ENCODE results near the gene CTF1. TPM values are rescaled to one million over a fixed set of nuclear protein-coding genes. Genes with fewer than 3 reads are reported as not detected.

The CTF1 gene, protein sequence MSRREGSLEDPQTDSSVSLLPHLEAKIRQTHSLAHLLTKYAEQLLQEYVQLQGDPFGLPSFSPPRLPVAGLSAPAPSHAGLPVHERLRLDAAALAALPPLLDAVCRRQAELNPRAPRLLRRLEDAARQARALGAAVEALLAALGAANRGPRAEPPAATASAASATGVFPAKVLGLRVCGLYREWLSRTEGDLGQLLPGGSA
- total RNA-seq: 10 to 100 TPM in 5 of 7 donors, 1 to 10 TPM in 2; 7.0 to 22.4 (median 14.4) TPM
- polyA plus RNA-seq: 10 to 100 TPM in 1 of 2 donors, 1 to 10 TPM in 1; 7.9 to 16.2 TPM
- long read RNA-seq, donor 1, partial matches to known transcripts: 0 of 1 reads
- long read RNA-seq, donor 1, other reads (novel, unspliced or antisense): 1 of 1 reads
- long read RNA-seq, donor 2, transcript CTF1-201 (3 exons, 1,664 nt): major isoform, 5 of 5 reads
- long read RNA-seq, donor 2, partial matches to known transcripts: 0 of 5 reads
- long read RNA-seq, donor 2, other reads (novel, unspliced or antisense): 0 of 5 reads
- long read RNA-seq, donor 3, transcript CTF1-201 (3 exons, 1,664 nt): major isoform, 19 of 45 reads
- long read RNA-seq, donor 3, partial matches to known transcripts: 4 of 45 reads
- long read RNA-seq, donor 3, other reads (novel, unspliced or antisense): 19 of 45 reads

DNA sequence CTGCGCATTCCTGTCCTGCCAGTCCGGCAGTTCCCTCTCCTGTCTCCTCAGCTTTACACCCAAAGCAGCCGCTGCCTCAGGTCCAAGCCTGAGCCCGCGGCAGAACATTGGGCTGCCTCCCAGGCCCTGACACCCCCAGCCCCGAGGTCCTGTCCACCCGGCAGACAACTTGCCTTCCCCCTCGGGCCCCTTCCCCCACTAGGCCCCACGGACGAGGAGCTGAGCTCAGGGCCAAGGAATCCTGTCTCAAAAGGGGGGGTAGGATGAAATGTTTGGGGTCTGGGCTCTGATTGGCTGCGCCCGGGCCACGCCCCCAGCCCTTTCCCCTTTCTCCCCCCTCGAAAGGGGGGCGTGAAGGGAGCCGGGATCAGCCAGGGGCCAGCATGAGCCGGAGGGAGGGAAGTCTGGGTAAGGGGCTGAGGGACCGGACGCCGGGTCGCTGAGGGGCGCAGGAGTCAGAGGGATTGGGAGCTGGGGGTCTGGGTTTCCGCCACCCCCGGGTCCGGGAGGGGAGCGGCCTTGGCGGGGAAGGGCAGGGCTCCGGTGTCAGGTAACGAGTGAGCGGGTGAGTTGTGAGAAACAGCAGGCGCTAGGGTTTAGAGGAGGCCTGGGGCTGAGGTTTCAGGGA, at the start of gene CTF1:
TSS of gene CTF1 (plus strand) at position 354 of the 628 bp plus-strand sequence. CDS start at position 384, 30 bp downstream.
- H3K27ac ChIP-seq: peak within 1 kb of the TSS; percentile 97
- DNase-seq: peak; percentile 90 to 92 (median 91)
- H3K4me3 ChIP-seq: peak within 1 kb of the TSS; percentile 60
- H3K9me3 ChIP-seq: no peaks in the 10 kb centered on the region
- intact Hi-C loops (cut with DNase I): no loop called here
- TF ChIP-seq, protein P1, sequence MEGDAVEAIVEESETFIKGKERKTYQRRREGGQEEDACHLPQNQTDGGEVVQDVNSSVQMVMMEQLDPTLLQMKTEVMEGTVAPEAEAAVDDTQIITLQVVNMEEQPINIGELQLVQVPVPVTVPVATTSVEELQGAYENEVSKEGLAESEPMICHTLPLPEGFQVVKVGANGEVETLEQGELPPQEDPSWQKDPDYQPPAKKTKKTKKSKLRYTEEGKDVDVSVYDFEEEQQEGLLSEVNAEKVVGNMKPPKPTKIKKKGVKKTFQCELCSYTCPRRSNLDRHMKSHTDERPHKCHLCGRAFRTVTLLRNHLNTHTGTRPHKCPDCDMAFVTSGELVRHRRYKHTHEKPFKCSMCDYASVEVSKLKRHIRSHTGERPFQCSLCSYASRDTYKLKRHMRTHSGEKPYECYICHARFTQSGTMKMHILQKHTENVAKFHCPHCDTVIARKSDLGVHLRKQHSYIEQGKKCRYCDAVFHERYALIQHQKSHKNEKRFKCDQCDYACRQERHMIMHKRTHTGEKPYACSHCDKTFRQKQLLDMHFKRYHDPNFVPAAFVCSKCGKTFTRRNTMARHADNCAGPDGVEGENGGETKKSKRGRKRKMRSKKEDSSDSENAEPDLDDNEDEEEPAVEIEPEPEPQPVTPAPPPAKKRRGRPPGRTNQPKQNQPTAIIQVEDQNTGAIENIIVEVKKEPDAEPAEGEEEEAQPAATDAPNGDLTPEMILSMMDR (IDR thresholded peaks at IDR 0.05): no peak
- TF ChIP-seq EP300 (IDR thresholded peaks at IDR 0.05): peak; percentile 32
- peak; percentile 72 for TF ChIP-seq POLR2A (IDR thresholded peaks at IDR 0.05)
- H3K27me3 ChIP-seq: no peaks in the 10 kb centered on the region
- 1 to 5% (median 3%) methylated on average over 28 to 31 of the region's 31 CpGs for WGBS, 3 donors
- H3K4me1 ChIP-seq (ENCODE audit: insufficient read depth): peaks cover 15% of the 10 kb centered on the region
- no peaks in the 10 kb centered on the region for H3K36me3 ChIP-seq

DNA sequence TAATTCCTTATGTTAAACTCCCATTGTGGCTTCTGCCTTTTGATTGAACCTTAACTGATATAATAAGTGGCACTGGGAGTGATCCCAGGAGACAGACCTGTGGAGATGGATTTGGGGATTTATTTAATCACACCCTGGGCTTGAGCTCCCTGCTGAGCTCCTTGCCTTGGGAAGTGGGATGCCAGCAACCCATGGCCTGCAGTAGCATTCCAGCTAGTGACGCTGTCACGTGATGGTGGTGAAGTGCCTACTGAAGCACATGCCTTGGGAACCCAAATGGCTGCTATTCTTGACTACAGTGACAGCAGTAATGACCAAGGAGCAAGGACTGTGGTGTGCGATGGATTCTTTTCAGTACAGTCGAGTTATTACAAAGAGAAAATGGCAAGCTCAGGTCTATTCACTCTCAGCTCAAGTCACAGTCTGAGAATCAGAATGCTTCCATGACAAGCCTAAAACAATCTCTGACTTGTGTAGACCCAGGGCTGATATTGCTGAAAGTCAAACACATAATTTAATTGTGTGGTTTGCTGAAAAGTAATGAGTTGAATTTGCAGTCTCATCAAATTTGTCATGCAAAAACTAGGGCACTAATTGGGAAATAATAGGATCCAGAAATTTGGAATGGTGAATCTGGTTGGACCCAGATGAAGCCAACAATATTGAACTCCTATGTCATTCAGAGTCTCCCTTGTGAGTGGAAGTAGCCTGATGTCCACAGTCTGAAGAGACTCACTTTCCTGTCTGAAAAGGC, 49.6 kb upstream of the CTF1 start:
- TF ChIP-seq EP300 (IDR thresholded peaks at IDR 0.05): no peak
- TF ChIP-seq POLR2A (IDR thresholded peaks at IDR 0.05): no peak
- TF ChIP-seq, protein P1 (IDR thresholded peaks at IDR 0.05): no peak
- Histone ChIP-seq H3K27me3 (no peaks in the 10 kb centered on the region), H3K27ac (no peak overlapping the region), H3K9me3 (no peaks in the 10 kb centered on the region), H3K4me1 (ENCODE audit: insufficient read depth) (no peaks in the 10 kb centered on the region), H3K36me3 (no peaks in the 10 kb centered on the region), H3K4me3 (no peak overlapping the region)
- intact Hi-C loops (cut with DNase I): loop anchor here in 3 of 4 donors (2.0 to 5.0 kb wide), 4 partner anchors 45 to 72 kb away; partner anchors contain the start of gene BCL7C (in 1 of the 3)
- no peak for DNase-seq
- 85 to 91% (median 87%) methylated on average over 4 of the region's 4 CpGs for WGBS, 3 donors

DNA sequence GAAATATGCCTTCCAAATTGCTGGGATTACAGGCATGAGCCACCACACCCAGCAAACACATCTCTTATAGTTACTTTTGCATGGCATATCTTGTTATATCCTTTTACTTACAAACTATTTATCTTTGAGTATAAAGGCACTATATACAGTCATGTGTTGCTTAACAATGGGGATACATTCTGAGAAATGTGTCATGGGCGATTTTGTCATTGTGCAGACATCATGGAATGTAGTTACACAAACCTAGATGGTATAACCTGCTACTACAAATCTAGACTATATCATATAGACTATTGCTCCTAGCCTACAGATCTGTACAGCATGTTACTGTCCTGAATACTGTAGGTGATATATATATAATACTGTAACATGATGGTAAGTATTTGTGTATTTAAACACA, 46.2 kb upstream of the CTF1 start:
- H3K9me3 ChIP-seq: no peaks in the 10 kb centered on the region
- TF ChIP-seq POLR2A (IDR thresholded peaks at IDR 0.05): no peak
- TF ChIP-seq, protein P1 (IDR thresholded peaks at IDR 0.05): no peak
- no peak for TF ChIP-seq EP300 (IDR thresholded peaks at IDR 0.05)
- H3K27ac ChIP-seq: no peak overlapping the region
- no peaks in the 10 kb centered on the region for H3K36me3 ChIP-seq
- WGBS, 3 donors: 77 to 80% (median 78%) methylated on average over 1 of the region's 1 CpG
- intact Hi-C loops (cut with DNase I): no loop called here
- H3K4me3 ChIP-seq: no peak overlapping the region
- no peaks in the 10 kb centered on the region for H3K4me1 ChIP-seq (ENCODE audit: insufficient read depth)
- H3K27me3 ChIP-seq: no peaks in the 10 kb centered on the region
- DNase-seq: no peak

DNA sequence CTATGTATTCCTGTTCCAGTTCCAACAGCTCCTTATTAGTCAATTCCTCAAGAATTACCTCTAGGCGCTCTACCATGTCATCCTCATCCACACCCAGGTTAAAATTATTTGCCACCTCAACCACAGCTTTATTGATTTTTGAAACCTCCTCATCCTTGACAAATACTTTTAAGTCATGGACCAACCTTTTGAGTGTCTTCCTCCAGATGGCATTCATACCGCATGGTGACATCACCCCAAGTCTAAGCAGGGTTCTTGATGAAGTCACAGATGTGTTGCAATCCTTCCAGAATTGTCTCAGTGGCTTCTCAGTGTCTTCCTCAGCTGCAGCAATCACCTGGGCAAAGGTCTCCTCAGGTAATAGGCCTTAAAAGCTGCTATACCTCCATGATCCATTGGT, 42.7 kb upstream of the CTF1 start:
- WGBS, 3 donors: 93 to 99% (median 98%) methylated on average over 2 of the region's 2 CpGs
- no peak overlapping the region for H3K27ac ChIP-seq
- TF ChIP-seq POLR2A (IDR thresholded peaks at IDR 0.05): no peak
- TF ChIP-seq, protein P1 (IDR thresholded peaks at IDR 0.05): no peak
- no peak for TF ChIP-seq EP300 (IDR thresholded peaks at IDR 0.05)
- no peak for DNase-seq
- no peaks in the 10 kb centered on the region for H3K36me3 ChIP-seq
- H3K4me3 ChIP-seq: no peak overlapping the region
- H3K4me1 ChIP-seq (ENCODE audit: insufficient read depth): no peaks in the 10 kb centered on the region
- H3K9me3 ChIP-seq: no peaks in the 10 kb centered on the region
- intact Hi-C loops (cut with DNase I): no loop called here
- no peaks in the 10 kb centered on the region for H3K27me3 ChIP-seq
